NCI-H1048 (cell line): ENCODE results near the gene CCDC136.

Experiments
- DNase-seq: peaks from one replicate; lab custom pipeline; 2025; lab: John Stamatoyannopoulos, UW

CCDC136 gene

DNA sequence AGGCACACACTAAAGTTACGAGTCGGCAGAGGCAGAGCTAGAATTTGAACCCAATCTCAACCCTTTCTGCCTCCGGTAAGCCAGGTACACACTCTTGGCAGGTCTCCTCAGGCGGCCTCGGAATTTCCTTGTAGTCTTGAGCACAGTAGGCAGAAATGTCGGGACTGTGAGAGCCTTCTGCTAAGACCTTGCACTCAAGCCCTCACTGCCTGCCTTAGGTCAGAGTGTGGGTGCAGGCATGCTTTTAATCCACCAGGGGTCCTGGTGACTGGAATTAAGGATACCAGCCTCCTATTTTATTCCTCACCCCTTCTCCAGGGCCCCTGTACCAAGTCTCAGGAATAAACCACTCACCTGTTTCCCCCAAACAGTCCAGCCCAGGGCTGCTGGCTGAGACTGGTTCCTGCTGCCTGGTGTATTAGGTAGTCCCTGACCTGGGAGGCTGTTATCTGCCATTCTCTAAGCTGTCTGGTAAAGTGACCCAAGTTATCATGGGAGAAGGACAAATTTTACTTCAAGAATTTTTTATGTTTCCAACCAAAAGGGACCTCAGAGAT is 71.7 kb downstream of the CCDC136 start:
- no peak for DNase-seq

- no peak for DNase-seq
Observed at GRCh38 chr7:128865303-128865702, 73.5 kb downstream of the CCDC136 start.

GRCh38 chr7:128865996-128866877 is 74.5 kb downstream of the CCDC136 start:
- no peak for DNase-seq

DNA sequence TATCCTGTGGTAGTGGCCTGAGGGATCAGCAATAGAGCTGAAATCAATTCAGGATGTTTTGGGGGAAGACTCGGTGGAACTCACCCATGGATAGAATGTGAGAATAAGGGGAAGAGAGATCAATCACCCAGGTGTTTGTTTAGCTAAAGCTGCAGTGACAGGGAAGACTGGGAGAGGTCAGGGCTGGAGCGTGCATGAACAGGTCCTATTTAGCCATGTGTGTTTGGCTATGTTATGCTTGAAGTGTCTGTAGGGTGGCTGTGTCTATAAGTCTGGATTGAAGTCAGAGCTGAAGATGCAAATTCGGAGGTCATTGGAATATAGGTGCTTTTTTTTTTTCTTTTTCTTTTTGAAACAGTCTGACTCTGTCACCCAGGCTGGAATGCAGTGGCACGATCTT is 75.5 kb downstream of the CCDC136 start:
- no peak for DNase-seq

DNA sequence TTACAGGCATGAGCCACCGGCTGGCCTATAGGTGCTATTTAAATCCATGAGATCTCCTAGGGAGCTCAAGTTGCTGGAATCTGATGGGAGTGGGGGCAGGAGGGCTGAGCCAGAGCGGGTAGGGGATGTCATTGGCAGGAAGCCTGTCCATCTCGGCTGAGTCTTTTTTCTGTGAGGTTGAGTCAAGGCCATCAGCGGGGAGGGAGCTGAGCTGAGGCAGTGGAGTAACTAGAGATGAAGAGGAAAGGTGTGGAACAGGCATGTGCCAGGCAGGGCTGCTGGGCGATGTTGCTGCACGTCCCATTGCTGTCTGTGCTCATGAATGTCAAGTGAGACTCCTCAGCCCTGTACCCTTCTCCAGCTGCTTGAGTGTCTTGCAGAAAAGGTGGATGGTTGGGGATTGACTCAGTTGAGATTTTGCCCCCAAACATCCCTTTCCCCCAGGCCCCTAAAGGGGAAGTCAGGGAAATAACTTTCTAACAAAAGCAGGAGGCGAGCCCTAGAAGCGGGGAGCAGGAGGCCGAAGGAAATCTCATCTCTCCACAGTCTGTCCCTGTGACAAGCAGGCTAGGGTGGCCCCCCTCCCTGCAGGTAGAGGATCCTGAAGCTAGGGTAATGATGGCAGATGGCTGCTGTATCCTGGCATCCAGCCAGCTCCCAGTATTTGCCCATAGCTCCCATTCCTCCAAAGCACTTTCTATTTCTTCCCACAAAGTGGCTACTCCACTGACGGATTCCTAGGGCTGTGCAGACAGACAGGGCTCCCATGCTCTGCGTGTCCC is 76.3 kb downstream of the CCDC136 start:
- no peak for DNase-seq

DNA sequence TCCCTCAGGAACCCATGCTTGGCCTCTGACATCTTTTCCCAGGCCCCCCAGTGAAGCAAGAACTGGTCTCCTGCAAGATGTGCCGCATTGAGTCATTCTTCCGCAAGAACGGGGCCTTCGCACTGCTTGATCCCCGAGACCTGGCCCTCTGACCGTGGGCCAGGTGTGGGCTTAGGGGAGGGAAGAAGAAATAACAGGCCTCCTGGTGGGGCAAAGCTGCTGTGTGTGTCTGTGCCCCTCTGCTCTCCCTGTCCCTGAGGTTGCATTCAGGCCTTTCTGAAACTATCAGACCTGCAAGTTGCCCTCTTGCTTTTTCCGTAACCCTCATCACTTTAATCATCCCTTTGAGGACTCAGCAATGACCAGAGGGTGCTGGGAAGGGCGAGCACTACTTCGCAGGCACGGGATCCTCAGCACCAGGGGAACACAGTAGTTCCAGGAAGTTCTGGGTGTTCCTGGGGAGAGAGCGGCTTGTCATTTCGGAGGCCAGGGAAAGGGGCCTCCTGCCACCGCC is 76.9 kb downstream of the CCDC136 start:
- no peak for DNase-seq

DNA sequence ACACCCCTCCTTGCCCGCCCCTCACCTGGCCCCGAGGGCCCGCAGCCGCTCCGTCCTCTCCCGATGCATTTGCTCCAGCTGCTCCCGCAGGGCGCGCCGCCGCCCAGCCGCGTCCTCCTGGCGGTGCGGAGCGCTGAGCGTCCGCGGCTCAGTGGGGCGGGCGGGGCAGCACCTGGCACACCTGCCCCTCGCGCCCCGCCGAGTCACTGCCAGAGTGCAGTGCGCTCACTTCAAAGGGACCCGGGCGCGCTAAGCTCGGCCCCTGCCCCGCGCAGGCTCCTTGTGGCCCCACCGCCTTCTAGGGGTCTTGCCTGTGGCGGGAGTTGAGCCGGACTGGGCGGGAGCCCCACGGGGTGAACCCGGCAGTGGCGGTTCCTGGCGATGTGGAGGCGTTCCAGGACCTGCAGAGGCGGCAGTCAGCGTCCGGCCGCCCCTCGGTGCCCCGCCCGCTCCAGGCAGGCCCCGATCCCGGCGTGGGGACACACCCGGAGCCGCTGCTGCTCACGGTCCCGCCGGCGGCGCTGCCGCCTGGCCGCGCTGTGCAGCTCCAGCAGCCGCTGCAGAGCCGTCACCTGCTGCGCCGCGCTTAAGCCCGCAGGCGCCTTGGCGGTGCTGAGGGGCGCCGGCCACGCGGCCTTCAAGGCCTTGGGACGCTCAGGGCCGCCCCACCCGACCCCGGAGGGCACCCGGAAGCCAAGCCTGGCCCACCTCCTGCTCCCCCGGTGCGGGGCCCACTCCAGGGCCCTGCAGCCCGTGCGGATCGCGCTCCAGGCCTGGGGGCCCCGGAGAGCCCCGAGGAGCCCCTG is 77.6 kb downstream of the CCDC136 start:
- DNase-seq, result no peak

- no peak for DNase-seq
Observed at GRCh38 chr7:128869944-128870285, 78.1 kb downstream of the CCDC136 start.

DNA sequence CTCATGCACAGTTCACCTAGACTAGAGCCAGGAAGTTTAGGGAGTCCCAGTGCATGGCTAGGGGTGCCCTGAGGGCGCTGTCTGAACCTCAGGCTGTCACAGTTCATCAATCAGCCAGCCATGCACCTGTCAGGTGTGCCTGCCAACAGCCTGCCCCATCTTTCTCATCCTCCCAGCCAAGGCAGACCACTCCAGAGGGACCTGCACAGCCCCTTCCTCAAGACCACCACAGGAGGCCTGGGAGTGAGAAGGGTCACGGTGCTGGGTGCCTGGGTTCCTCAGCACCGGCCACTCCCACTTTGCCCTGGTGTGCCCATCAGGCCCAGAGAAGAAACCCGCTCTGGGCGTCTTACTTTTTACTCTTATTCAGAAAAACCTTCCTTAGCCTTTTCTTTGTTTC is 79.3 kb downstream of the CCDC136 start:
- no peak for DNase-seq
